ENCODE measurements around the gene FOXP2. TPM values are rescaled to one million over a fixed set of nuclear protein-coding genes. Genes with fewer than 3 reads are reported as not detected.

FOXP2 gene
- total and polyA plus RNA-seq, 9 donors = 5.0 to 26.5 (median 15.0) TPM

GRCh38 chr7:114710499-114710898 is 295.9 kb downstream of the FOXP2 start:
- Histone ChIP-seq H3K4me1 (ENCODE audit: insufficient read depth) (no peaks in the 10 kb centered on the region), H3K4me3 (no peak overlapping the region), H3K36me3 (no peaks in the 10 kb centered on the region), H3K27ac (no peak overlapping the region), H3K27me3 (no peaks in the 10 kb centered on the region), H3K9me3 (no peaks in the 10 kb centered on the region)
- 77 to 81% (median 77%) methylated on average over 5 of the region's 5 CpGs for WGBS, 3 donors
- intact Hi-C loops (cut with DNase I) = no loop called here
- no peak for DNase-seq
- TF ChIP-seq EP300 (IDR thresholded peaks at IDR 0.05) (no peak), CTCF (IDR thresholded peaks at IDR 0.05) (no peak), POLR2A (IDR thresholded peaks at IDR 0.05) (no peak)

GRCh38 chr7:114711241-114711640 is 296.6 kb downstream of the FOXP2 start:
- Histone ChIP-seq H3K4me3 (no peak overlapping the region), H3K9me3 (no peaks in the 10 kb centered on the region), H3K27ac (no peak overlapping the region), H3K36me3 (no peaks in the 10 kb centered on the region), H3K4me1 (ENCODE audit: insufficient read depth) (no peaks in the 10 kb centered on the region), H3K27me3 (no peaks in the 10 kb centered on the region)
- no peak for DNase-seq
- WGBS, 3 donors = 68 to 79% (median 76%) methylated on average over 4 of the region's 4 CpGs
- intact Hi-C loops (cut with DNase I) = no loop called here
- TF ChIP-seq CTCF (IDR thresholded peaks at IDR 0.05) = no peak
- no peak for TF ChIP-seq EP300 (IDR thresholded peaks at IDR 0.05)
- no peak for TF ChIP-seq POLR2A (IDR thresholded peaks at IDR 0.05)

- Histone ChIP-seq H3K36me3 (no peaks in the 10 kb centered on the region), H3K4me3 (no peak overlapping the region), H3K27me3 (no peaks in the 10 kb centered on the region), H3K9me3 (no peaks in the 10 kb centered on the region), H3K27ac (no peak overlapping the region), H3K4me1 (ENCODE audit: insufficient read depth) (no peaks in the 10 kb centered on the region)
- TF ChIP-seq EP300 (IDR thresholded peaks at IDR 0.05) = no peak
- TF ChIP-seq POLR2A (IDR thresholded peaks at IDR 0.05) = no peak
- TF ChIP-seq CTCF (IDR thresholded peaks at IDR 0.05) = no peak
- intact Hi-C loops (cut with DNase I) = no loop called here
- no peak for DNase-seq
- 49 to 52% (median 49%) methylated on average over 3 of the region's 3 CpGs for WGBS, 3 donors
These were observed 301.3 kb downstream of the FOXP2 start for GRCh38 chr7:114715907-114716306.

GRCh38 chr7:114718861-114719260 is 304.2 kb downstream of the FOXP2 start:
- WGBS, 3 donors = 74 to 90% (median 80%) methylated on average over 3 of the region's 3 CpGs
- H3K27ac ChIP-seq = no peak overlapping the region
- intact Hi-C loops (cut with DNase I) = no loop called here
- H3K27me3 ChIP-seq = no peaks in the 10 kb centered on the region
- no peaks in the 10 kb centered on the region for H3K4me1 ChIP-seq (ENCODE audit: insufficient read depth)
- H3K4me3 ChIP-seq = no peak overlapping the region
- DNase-seq = no peak
- H3K36me3 ChIP-seq = no peaks in the 10 kb centered on the region
- TF ChIP-seq EP300 (IDR thresholded peaks at IDR 0.05) = no peak
- H3K9me3 ChIP-seq = no peaks in the 10 kb centered on the region

GRCh38 chr7:114720725-114721124 is 306.1 kb downstream of the FOXP2 start:
- H3K9me3 ChIP-seq = no peaks in the 10 kb centered on the region
- TF ChIP-seq EP300 (IDR thresholded peaks at IDR 0.05) (no peak), CTCF (IDR thresholded peaks at IDR 0.05) (no peak), POLR2A (IDR thresholded peaks at IDR 0.05) (no peak)
- H3K27ac ChIP-seq = no peak overlapping the region
- intact Hi-C loops (cut with DNase I) = no loop called here
- no peak for DNase-seq
- H3K4me1 ChIP-seq (ENCODE audit: insufficient read depth) = no peaks in the 10 kb centered on the region
- WGBS, 3 donors = 45 to 50% (median 48%) methylated on average over 4 of the region's 4 CpGs
- H3K27me3 ChIP-seq = no peaks in the 10 kb centered on the region
- no peak overlapping the region for H3K4me3 ChIP-seq
- H3K36me3 ChIP-seq = no peaks in the 10 kb centered on the region

Data from ovary (tissue), 9 donors.